SK-N-SH treated with all-trans-retinoic acid at 6 μM for 48 hours (cell line): ENCODE data around the gene GNA15.

Experiments
- ATAC-seq: fragments of 200-7000 bp; cut with Tn5 transposase; 3 replicates; pipeline ENCODE4 v1.9.1; 2020; ENCODE audit warnings: mild to moderate bottlenecking, moderate library complexity
- ARNTL ChIP-seq: fragments of 450-650 bp; formaldehyde crosslinking; IDR thresholded peaks from 2 replicates; pipeline ENCODE4 v1.5.0; 2020; ENCODE audit warnings: low read depth, mild to moderate bottlenecking, moderate library complexity, borderline replicate concordance
- BACH2 ChIP-seq: fragments of 250-450 bp; sonication (Bioruptor Pico); IDR thresholded peaks from 2 replicates; pipeline ENCODE4 v1.9.0; 2021; ENCODE audit warnings: mild to moderate bottlenecking, borderline replicate concordance
- CSDC2 ChIP-seq: fragments of 250-450 bp; sonication (Bioruptor Pico); IDR thresholded peaks from 2 replicates; pipeline ENCODE4 v1.5.0; 2020; ENCODE audit warnings: mild to moderate bottlenecking, moderate library complexity
- ESRRG ChIP-seq: fragments of 250-450 bp; sonication (Bioruptor Pico); IDR thresholded peaks from 2 replicates; pipeline ENCODE4 v1.6.1; 2021; ENCODE audit warnings: mild to moderate bottlenecking
- GLIS3 ChIP-seq: fragments of 250-450 bp; sonication (Bioruptor Pico); IDR thresholded peaks from 2 replicates; pipeline ENCODE4 v1.5.0; 2020; ENCODE audit warnings: mild to moderate bottlenecking, moderate library complexity
- ISL1 ChIP-seq: fragments of 250-450 bp; sonication (Bioruptor Pico); IDR thresholded peaks from 2 replicates; pipeline ENCODE4 v2.1.2; 2022; ENCODE audit warnings: mild to moderate bottlenecking, moderate library complexity
- OSR1 ChIP-seq: fragments of 250-450 bp; sonication (Bioruptor Pico); IDR thresholded peaks from 2 replicates; pipeline ENCODE4 v1.8.0; 2022; ENCODE audit warnings: moderate library complexity, mild to moderate bottlenecking, inconsistent platforms
- RARB ChIP-seq: fragments of 250-450 bp; sonication (Bioruptor Pico); IDR thresholded peaks from 2 replicates; pipeline ENCODE4 v1.8.0; 2021; ENCODE audit warnings: mild to moderate bottlenecking, moderate library complexity
- SNAI2 ChIP-seq: fragments of 250-450 bp; sonication (Bioruptor Pico); IDR thresholded peaks from 2 replicates; pipeline ENCODE4 v1.5.0; 2020; ENCODE audit warnings: mild to moderate bottlenecking, moderate library complexity
- TCF4 ChIP-seq: fragments of 250-450 bp; sonication (Bioruptor Pico); IDR thresholded peaks from 2 replicates; pipeline ENCODE4 v1.8.0; 2021; ENCODE audit warnings: mild to moderate bottlenecking, moderate library complexity, borderline replicate concordance
- ZC3H10 ChIP-seq: fragments of 250-450 bp; sonication (Bioruptor Pico); IDR thresholded peaks from 2 replicates; pipeline ENCODE4 v1.5.1; 2021; ENCODE audit warnings: mild to moderate bottlenecking, moderate library complexity
- ZFP3 ChIP-seq: fragments of 250-450 bp; sonication (Bioruptor Pico); IDR thresholded peaks from 2 replicates; pipeline ENCODE4 v1.5.0; 2020; ENCODE audit warnings: mild to moderate bottlenecking, moderate library complexity
- ZFP30 ChIP-seq: fragments of 450-650 bp; formaldehyde crosslinking; IDR thresholded peaks from 2 replicates; pipeline ENCODE4 v1.5.0; 2022; ENCODE audit warnings: mild to moderate bottlenecking, moderate library complexity
- ZNF565 ChIP-seq: fragments of 450-650 bp; formaldehyde crosslinking; conservative IDR thresholded peaks from 2 replicates; pipeline ENCODE4 v1.5.0; 2020; ENCODE audit warnings: low read depth, mild to moderate bottlenecking, moderate library complexity
- ZNF70 ChIP-seq: fragments of 450-650 bp; formaldehyde crosslinking; IDR thresholded peaks from 2 replicates; pipeline ENCODE4 v1.5.0; 2020; ENCODE audit warnings: mild to moderate bottlenecking, moderate library complexity
- ZNF8 ChIP-seq: fragments of 450-650 bp; formaldehyde crosslinking; IDR thresholded peaks from 2 replicates; pipeline ENCODE4 v1.5.0; 2020; ENCODE audit warnings: mild to moderate bottlenecking, moderate library complexity
- TF ChIP-seq, protein P1 (sequence below): fragments of 250-450 bp; sonication (Bioruptor Pico); IDR thresholded peaks from 2 replicates; pipeline ENCODE4 v1.8.0; 2020; ENCODE audit warnings: mild to moderate bottlenecking, moderate library complexity, borderline replicate concordance
- TF ChIP-seq, protein P2 (sequence below): fragments of 250-450 bp; sonication (Bioruptor Pico); IDR thresholded peaks from 2 replicates; pipeline ENCODE4 v1.5.1; 2020; ENCODE audit warnings: low read depth, mild to moderate bottlenecking, moderate library complexity
- TF ChIP-seq, protein P3 (sequence below): fragments of 250-450 bp; sonication (Bioruptor Pico); IDR thresholded peaks from 2 replicates; pipeline ENCODE4 v1.5.1; 2021; ENCODE audit warnings: mild to moderate bottlenecking, moderate library complexity
- TF ChIP-seq, protein P4 (sequence below): fragments of 250-450 bp; sonication (Bioruptor Pico); IDR thresholded peaks from 2 replicates; pipeline ENCODE4 v1.8.0; 2021; ENCODE audit warnings: low read depth, mild to moderate bottlenecking, moderate library complexity, borderline replicate concordance
- TF ChIP-seq, protein P5 (sequence below): fragments of 250-450 bp; sonication (Bioruptor Pico); IDR thresholded peaks from 2 replicates; pipeline ENCODE4 v1.5.0; 2020; ENCODE audit warnings: mild to moderate bottlenecking, moderate library complexity

Gene GNA15

DNA sequence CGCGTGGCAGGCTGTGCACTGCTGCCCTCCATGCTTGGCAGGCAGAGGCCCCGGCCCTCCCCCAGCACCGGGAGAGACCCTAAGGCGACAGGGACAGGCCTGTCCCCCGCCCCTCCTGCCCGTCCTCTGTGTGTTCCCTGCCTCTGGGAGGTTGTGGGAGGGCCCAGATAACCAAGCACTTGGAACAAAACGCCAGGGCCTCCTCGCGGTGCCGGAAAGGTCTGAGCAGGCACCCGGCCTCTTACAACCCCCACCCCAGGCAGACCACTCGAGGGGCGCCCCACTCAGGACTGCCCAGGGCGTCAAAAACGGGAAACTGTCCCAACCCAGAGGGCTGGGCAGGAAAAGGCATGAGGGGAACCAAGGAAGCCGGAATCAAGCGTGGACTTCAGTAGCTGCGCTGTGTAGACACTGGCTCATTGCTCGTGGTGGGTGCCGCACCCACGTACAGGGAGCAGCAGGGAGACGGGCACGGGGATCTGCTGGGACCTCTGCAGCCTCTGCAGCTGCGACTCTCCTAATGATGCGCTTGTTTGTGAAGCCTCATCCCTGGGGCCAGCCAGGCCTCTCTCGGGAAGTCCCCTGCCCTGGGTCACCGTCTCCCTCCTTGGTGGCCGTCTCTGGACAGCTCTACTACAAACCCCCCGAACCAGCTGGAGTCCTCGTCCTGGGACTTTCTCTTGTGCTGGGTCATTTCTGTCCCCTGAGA lies 21.7 kb upstream of the GNA15 start:
- TF ChIP-seq ZNF8 (no peak), ZFP3 (no peak), ARNTL (CRISPR knock-in tag) (no peak)
- TF ChIP-seq, protein P1, sequence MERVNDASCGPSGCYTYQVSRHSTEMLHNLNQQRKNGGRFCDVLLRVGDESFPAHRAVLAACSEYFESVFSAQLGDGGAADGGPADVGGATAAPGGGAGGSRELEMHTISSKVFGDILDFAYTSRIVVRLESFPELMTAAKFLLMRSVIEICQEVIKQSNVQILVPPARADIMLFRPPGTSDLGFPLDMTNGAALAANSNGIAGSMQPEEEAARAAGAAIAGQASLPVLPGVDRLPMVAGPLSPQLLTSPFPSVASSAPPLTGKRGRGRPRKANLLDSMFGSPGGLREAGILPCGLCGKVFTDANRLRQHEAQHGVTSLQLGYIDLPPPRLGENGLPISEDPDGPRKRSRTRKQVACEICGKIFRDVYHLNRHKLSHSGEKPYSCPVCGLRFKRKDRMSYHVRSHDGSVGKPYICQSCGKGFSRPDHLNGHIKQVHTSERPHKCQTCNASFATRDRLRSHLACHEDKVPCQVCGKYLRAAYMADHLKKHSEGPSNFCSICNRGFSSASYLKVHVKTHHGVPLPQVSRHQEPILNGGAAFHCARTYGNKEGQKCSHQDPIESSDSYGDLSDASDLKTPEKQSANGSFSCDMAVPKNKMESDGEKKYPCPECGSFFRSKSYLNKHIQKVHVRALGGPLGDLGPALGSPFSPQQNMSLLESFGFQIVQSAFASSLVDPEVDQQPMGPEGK (CRISPR knock-in tag): no peak
- TF ChIP-seq, protein P2, sequence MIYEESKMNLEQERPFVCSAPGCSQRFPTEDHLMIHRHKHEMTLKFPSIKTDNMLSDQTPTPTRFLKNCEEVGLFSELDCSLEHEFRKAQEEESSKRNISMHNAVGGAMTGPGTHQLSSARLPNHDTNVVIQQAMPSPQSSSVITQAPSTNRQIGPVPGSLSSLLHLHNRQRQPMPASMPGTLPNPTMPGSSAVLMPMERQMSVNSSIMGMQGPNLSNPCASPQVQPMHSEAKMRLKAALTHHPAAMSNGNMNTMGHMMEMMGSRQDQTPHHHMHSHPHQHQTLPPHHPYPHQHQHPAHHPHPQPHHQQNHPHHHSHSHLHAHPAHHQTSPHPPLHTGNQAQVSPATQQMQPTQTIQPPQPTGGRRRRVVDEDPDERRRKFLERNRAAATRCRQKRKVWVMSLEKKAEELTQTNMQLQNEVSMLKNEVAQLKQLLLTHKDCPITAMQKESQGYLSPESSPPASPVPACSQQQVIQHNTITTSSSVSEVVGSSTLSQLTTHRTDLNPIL: no peak
- no peak for ATAC-seq

DNA sequence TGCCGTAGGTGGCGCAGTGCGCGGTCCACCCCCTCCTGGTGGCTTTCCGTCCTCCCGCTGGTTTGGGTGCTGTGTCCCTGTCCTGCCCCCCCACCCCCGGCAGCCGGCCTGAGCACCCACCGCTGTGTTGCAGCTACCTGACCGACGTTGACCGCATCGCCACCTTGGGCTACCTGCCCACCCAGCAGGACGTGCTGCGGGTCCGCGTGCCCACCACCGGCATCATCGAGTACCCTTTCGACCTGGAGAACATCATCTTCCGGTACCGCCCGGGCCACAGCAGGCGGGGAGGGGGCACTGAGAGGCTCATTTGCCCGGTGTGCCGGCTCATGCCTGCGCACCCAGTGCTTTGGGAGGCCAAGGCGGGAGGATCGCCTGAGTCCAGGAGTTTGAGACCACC lies 21.0 kb upstream of the GNA15 start:
- TF ChIP-seq OSR1 (CRISPR knock-in tag): no peak
- TF ChIP-seq ZNF70 (CRISPR knock-in tag): no peak
- TF ChIP-seq RARB: no peak
- TF ChIP-seq, protein P1 (CRISPR knock-in tag): no peak
- TF ChIP-seq TCF4: no peak
- TF ChIP-seq SNAI2 (CRISPR knock-in tag): no peak
- TF ChIP-seq CSDC2 (CRISPR knock-in tag): no peak
- no peak for TF ChIP-seq ZC3H10 (CRISPR knock-in tag)
- no peak for TF ChIP-seq ZFP30 (CRISPR knock-in tag)
- TF ChIP-seq ZNF565 (CRISPR knock-in tag): no peak
- TF ChIP-seq, protein P3, sequence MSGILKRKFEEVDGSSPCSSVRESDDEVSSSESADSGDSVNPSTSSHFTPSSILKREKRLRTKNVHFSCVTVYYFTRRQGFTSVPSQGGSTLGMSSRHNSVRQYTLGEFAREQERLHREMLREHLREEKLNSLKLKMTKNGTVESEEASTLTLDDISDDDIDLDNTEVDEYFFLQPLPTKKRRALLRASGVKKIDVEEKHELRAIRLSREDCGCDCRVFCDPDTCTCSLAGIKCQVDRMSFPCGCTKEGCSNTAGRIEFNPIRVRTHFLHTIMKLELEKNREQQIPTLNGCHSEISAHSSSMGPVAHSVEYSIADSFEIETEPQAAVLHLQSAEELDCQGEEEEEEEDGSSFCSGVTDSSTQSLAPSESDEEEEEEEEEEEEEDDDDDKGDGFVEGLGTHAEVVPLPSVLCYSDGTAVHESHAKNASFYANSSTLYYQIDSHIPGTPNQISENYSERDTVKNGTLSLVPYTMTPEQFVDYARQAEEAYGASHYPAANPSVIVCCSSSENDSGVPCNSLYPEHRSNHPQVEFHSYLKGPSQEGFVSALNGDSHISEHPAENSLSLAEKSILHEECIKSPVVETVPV: no peak
- TF ChIP-seq, protein P4, sequence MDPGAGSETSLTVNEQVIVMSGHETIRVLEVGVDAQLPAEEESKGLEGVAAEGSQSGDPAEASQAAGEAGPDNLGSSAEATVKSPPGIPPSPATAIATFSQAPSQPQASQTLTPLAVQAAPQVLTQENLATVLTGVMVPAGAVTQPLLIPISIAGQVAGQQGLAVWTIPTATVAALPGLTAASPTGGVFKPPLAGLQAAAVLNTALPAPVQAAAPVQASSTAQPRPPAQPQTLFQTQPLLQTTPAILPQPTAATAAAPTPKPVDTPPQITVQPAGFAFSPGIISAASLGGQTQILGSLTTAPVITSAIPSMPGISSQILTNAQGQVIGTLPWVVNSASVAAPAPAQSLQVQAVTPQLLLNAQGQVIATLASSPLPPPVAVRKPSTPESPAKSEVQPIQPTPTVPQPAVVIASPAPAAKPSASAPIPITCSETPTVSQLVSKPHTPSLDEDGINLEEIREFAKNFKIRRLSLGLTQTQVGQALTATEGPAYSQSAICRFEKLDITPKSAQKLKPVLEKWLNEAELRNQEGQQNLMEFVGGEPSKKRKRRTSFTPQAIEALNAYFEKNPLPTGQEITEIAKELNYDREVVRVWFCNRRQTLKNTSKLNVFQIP (CRISPR knock-in tag): no peak
- TF ChIP-seq, protein P5, sequence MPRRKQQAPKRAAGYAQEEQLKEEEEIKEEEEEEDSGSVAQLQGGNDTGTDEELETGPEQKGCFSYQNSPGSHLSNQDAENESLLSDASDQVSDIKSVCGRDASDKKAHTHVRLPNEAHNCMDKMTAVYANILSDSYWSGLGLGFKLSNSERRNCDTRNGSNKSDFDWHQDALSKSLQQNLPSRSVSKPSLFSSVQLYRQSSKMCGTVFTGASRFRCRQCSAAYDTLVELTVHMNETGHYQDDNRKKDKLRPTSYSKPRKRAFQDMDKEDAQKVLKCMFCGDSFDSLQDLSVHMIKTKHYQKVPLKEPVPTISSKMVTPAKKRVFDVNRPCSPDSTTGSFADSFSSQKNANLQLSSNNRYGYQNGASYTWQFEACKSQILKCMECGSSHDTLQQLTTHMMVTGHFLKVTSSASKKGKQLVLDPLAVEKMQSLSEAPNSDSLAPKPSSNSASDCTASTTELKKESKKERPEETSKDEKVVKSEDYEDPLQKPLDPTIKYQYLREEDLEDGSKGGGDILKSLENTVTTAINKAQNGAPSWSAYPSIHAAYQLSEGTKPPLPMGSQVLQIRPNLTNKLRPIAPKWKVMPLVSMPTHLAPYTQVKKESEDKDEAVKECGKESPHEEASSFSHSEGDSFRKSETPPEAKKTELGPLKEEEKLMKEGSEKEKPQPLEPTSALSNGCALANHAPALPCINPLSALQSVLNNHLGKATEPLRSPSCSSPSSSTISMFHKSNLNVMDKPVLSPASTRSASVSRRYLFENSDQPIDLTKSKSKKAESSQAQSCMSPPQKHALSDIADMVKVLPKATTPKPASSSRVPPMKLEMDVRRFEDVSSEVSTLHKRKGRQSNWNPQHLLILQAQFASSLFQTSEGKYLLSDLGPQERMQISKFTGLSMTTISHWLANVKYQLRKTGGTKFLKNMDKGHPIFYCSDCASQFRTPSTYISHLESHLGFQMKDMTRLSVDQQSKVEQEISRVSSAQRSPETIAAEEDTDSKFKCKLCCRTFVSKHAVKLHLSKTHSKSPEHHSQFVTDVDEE (CRISPR knock-in tag): no peak
- TF ChIP-seq BACH2 (CRISPR knock-in tag): no peak
- TF ChIP-seq ESRRG (CRISPR knock-in tag): no peak
- no peak for TF ChIP-seq GLIS3 (CRISPR knock-in tag)
- no peak for TF ChIP-seq ISL1 (CRISPR knock-in tag)
- TF ChIP-seq ZFP3: no peak

More for the DNA sequence above, 21.0 kb upstream of the GNA15 start:
- ATAC-seq: no peak
